Mammary epithelial cell (primary cell): ENCODE measurements around the gene MOG.
"Not testable (repeated sequence)": the region's sequence is repeated elsewhere in the genome, so short reads cannot be mapped to it uniquely, and the experiment has no call there.

Experiments
- CTCF ChIP-seq, 2 donors: IDR thresholded peaks in 1 of 2; conservative IDR thresholded peaks in 1 of 2; 2 replicates each; pipeline ENCODE4 v1.5.1; 2011 to 2012; ENCODE audit warnings: inconsistent platforms in 2 of 2, low read length in 2 of 2, mild to moderate bottlenecking in 2 of 2, control low read depth in 1 of 2, low read depth in 1 of 2; ENCODE audit not compliant: insufficient read depth in 1 of 2; ENCODE audit errors: extremely low read depth in 1 of 2
- EZH2 ChIP-seq: IDR thresholded peaks from 2 replicates; pipeline ENCODE4 v1.6.1; 2012; ENCODE audit warnings: low read length, inconsistent platforms, borderline replicate concordance

GRCh38 chr6:29672116-29672515, 15.2 kb downstream of the MOG start:
- TF ChIP-seq CTCF (conservative IDR thresholded peaks at IDR 0.05 in 1 of 2, IDR thresholded peaks at IDR 0.05 in 1 of 2; ENCODE audit: extremely low read depth in 1 of 2, insufficient read depth in 1 of 2, low read depth in 1 of 2, low read length in 2 of 2); EZH2: not testable (repeated sequence)
